A549 (cell line): Measurements from ENCODE around the gene NSD1. TPM values are rescaled to one million over a fixed set of nuclear protein-coding genes. Genes with fewer than 3 reads are reported as not detected.

ENCODE experiments used
- ATAC-seq, 2 experiments: fragments of 200-7000 bp in 1 of 2; fragments of >200 bp in 1 of 2; cut with Nextera tagmentation in 1 of 2; cut with Tn5 transposase in 1 of 2; 3 replicates each; pipeline versions ENCODE4 v1.8.0 to v1.9.1; 2018 to 2020; ENCODE audit warnings: mild to moderate bottlenecking in 1 of 2, moderate library complexity in 1 of 2
- CTCF ChIA-PET: fragments of 300-600 bp; sonication (Branson Sonifier 250); formaldehyde crosslinking; extraction: SDS; loops from one replicate; lab custom pipeline; 2021; ENCODE audit warnings: antibody characterized with exemption, inconsistent platforms; lab: Yijun Ruan, JAX
- POLR2A ChIA-PET: fragments of 350-600 bp; formaldehyde crosslinking; extraction: SDS; loops from one replicate; lab custom pipeline; 2021; ENCODE audit warnings: antibody characterized with exemption, inconsistent platforms; lab: Yijun Ruan, JAX
- DNase-seq, 2 experiments: peaks; one replicate each; pipeline versions ENCODE4 v3.0.0 to v3.0.0-alpha.2; 2011 to 2016; ENCODE audit warnings: low read depth in 1 of 2, low spot score in 1 of 2
- FAIRE-seq: peaks from 2 replicates; lab custom pipeline; 2011; peaks lifted over from hg19 to GRCh38; lab: Jason Lieb, UNC
- H3K27ac ChIP-seq, 2 experiments: fragments of >200 bp; sonication (Bioruptor Twin); formaldehyde crosslinking; 3 replicates each; pipeline ENCODE4 v1.5.1; 2016 to 2017
- H3K4me1 ChIP-seq: fragments of >200 bp; sonication (Bioruptor Twin); formaldehyde crosslinking; 3 replicates; pipeline ENCODE4 v1.6.1; 2016
- H3K4me2 ChIP-seq: fragments of >200 bp; sonication (Bioruptor Twin); formaldehyde crosslinking; 3 replicates; pipeline ENCODE4 v1.6.1; 2016
- H3K4me3 ChIP-seq: fragments of >200 bp; sonication (Bioruptor Twin); formaldehyde crosslinking; 3 replicates; pipeline ENCODE4 v1.5.1; 2016
- H3K9me3 ChIP-seq: fragments of >200 bp; sonication (Bioruptor Twin); formaldehyde crosslinking; 3 replicates; pipeline ENCODE4 v1.6.1; 2016
- BCL3 ChIP-seq: fragments of >200 bp; sonication (Bioruptor Twin); formaldehyde crosslinking; IDR thresholded peaks from 3 replicates; pipeline ENCODE4 v1.6.1; 2016
- BHLHE40 ChIP-seq: IDR thresholded peaks from 2 replicates; pipeline ENCODE4 v1.6.1; 2012; ENCODE audit warnings: low read depth, low read length, inconsistent platforms
- CBX8 ChIP-seq: fragments of 200-600 bp; sonication (generic); IDR thresholded peaks from 2 replicates; pipeline ENCODE4 v1.6.1; 2016
- CHD4 ChIP-seq: fragments of 200-600 bp; sonication (generic); IDR thresholded peaks from 2 replicates; pipeline ENCODE4 v1.6.1; 2016; ENCODE audit warnings: antibody characterized with exemption, mild to moderate bottlenecking, borderline replicate concordance
- CTCF ChIP-seq: fragments of >200 bp; sonication (Bioruptor Twin); formaldehyde crosslinking; IDR thresholded peaks from 3 replicates; pipeline ENCODE4 v1.5.1; 2016
- EHMT2 ChIP-seq: fragments of 200-600 bp; sonication (generic); IDR thresholded peaks from 2 replicates; pipeline ENCODE4 v1.6.1; 2016; ENCODE audit warnings: antibody characterized with exemption, low read depth, mild to moderate bottlenecking, moderate library complexity
- EP300 ChIP-seq, 2 experiments: fragments of >200 bp; sonication (Bioruptor Twin); formaldehyde crosslinking; IDR thresholded peaks; 2 replicates in 1 of 2; 3 replicates in 1 of 2; pipeline ENCODE4 v1.6.1; 2016 to 2017
- ESRRA ChIP-seq: fragments of 150-350 bp; IDR thresholded peaks from 2 replicates; pipeline ENCODE4 v1.6.1; 2014; ENCODE audit warnings: mild to moderate bottlenecking, low read length, borderline replicate concordance
- FOSB ChIP-seq: fragments of 250-450 bp; sonication (Bioruptor Pico); IDR thresholded peaks from 2 replicates; pipeline ENCODE4 v1.5.0; 2020; ENCODE audit warnings: mild to moderate bottlenecking, moderate library complexity
- FOSL2 ChIP-seq, 2 experiments: fragments of 450-650 bp in 1 of 2; fragments of >200 bp in 1 of 2; sonication (Bioruptor Twin) in 1 of 2; formaldehyde crosslinking; IDR thresholded peaks; 2 replicates each; pipeline versions ENCODE4 v1.5.0 to v1.6.1; 2016 to 2020; ENCODE audit warnings: mild to moderate bottlenecking in 1 of 2, moderate library complexity in 1 of 2
- JUN ChIP-seq, 2 experiments: fragments of >200 bp; sonication (Bioruptor Twin); formaldehyde crosslinking; IDR thresholded peaks; 2 replicates in 1 of 2; 3 replicates in 1 of 2; pipeline ENCODE4 v1.6.1; 2016 to 2017
- KDM5A ChIP-seq: fragments of 200-600 bp; sonication (generic); IDR thresholded peaks from 2 replicates; pipeline ENCODE4 v1.6.1; 2016; ENCODE audit warnings: antibody characterized with exemption, mild to moderate bottlenecking
- MAFK ChIP-seq: fragments of 450-650 bp; IDR thresholded peaks from 2 replicates; pipeline ENCODE4 v1.6.1; 2014; ENCODE audit not compliant: partially characterized antibody
- MYC ChIP-seq: IDR thresholded peaks from 2 replicates; pipeline ENCODE4 v1.6.1; 2012; ENCODE audit warnings: mild to moderate bottlenecking, inconsistent platforms, low read length, improper control_type of control experiment, borderline replicate concordance
- NFE2L2 ChIP-seq: fragments of 150-350 bp; conservative IDR thresholded peaks from 2 replicates; pipeline ENCODE4 v1.6.1; 2014; ENCODE audit warnings: low read length
- NPAS2 ChIP-seq: fragments of 250-450 bp; sonication (Bioruptor Pico); IDR thresholded peaks from 2 replicates; pipeline ENCODE4 v1.8.0; 2022; ENCODE audit warnings: mild to moderate bottlenecking, moderate library complexity, borderline replicate concordance
- PBX3 ChIP-seq: IDR thresholded peaks from 2 replicates; pipeline ENCODE4 v1.6.1; 2012
- PHF8 ChIP-seq: fragments of 200-600 bp; sonication (generic); IDR thresholded peaks from 2 replicates; pipeline ENCODE4 v1.6.1; 2016; ENCODE audit warnings: low read depth, mild to moderate bottlenecking, antibody characterized with exemption, moderate library complexity, borderline replicate concordance
- RARB ChIP-seq: fragments of 250-450 bp; sonication (Bioruptor Pico); IDR thresholded peaks from 2 replicates; pipeline ENCODE4 v1.8.0; 2021; ENCODE audit warnings: mild to moderate bottlenecking, moderate library complexity
- SMC3 ChIP-seq: fragments of >200 bp; sonication (Bioruptor Twin); formaldehyde crosslinking; IDR thresholded peaks from 3 replicates; pipeline ENCODE4 v1.6.1; 2018; ENCODE audit warnings: inconsistent platforms
- TP53 ChIP-seq: fragments of 250-450 bp; sonication (Bioruptor Pico); IDR thresholded peaks from 2 replicates; pipeline ENCODE4 v1.5.0; 2021; ENCODE audit warnings: mild to moderate bottlenecking, moderate library complexity
- ZC3H11A ChIP-seq: fragments of 450-650 bp; IDR thresholded peaks from 2 replicates; pipeline ENCODE4 v1.6.1; 2014; ENCODE audit warnings: antibody characterized with exemption, mild to moderate bottlenecking
- ZFP36 ChIP-seq: fragments of 450-650 bp; IDR thresholded peaks from 2 replicates; pipeline ENCODE4 v1.6.1; 2014; ENCODE audit warnings: borderline replicate concordance; ENCODE audit not compliant: partially characterized antibody
- WGBS: methylation state at CpG from one replicate; pipeline ENCODE4 v1.1.6; 2017; ENCODE audit errors: missing lambda C conversion rate; 5-methylcytosine and 5-hydroxymethylcytosine counted together
- polyA plus RNA-seq, 4 experiments: library from polyadenylated mRNA; depleted of rRNA in 3 of 4; stranded (reverse); fragments of >200 nt; fragmentation: RNase III in 1 of 4; extraction: RNeasy Plus Mini Kit Qiagen cat#74134 plus additional on column Dnase treatment in 1 of 4; gene quantifications; 2 replicates in 3 of 4; 3 replicates in 1 of 4; pipeline ENCODE4 v1.2.3, GENCODE V29; 2011 to 2017

Gene NSD1
- polyA plus RNA-seq, 2 of the 4 experiments (the other 2 are of a cell fraction) = 16.3 to 38.2 TPM

GRCh38 chr5:177204281-177204680, 70.7 kb downstream of the NSD1 start:
- ChIA-PET POLR2A (interaction anchor here (1.2 kb wide), 1 partner anchor 147 kb away, joined by 3 read pairs; the partner anchor contains the start of gene LMAN2), CTCF (interaction anchor here (1.1 kb wide), 1 partner anchor 114 kb away, joined by 3 read pairs; no protein-coding TSS in a partner anchor)
- H3K4me2 ChIP-seq = no peak overlapping the region
- 93% methylated on average over 9 of the region's 9 CpGs for WGBS
- TF ChIP-seq JUN (IDR thresholded peaks at IDR 0.05) (no peak), PHF8 (no peak), KDM5A (no peak), BHLHE40 (no peak), FOSL2 (IDR thresholded peaks at IDR 0.05) (no peak), FOSL2 (CRISPR knock-in tag; IDR thresholded peaks at IDR 0.05) (no peak), ZFP36 (no peak), ZC3H11A (no peak)
- H3K27ac ChIP-seq = no peak overlapping the region
- no peaks in the 10 kb centered on the region for H3K4me1 ChIP-seq
- H3K4me3 ChIP-seq = no peak overlapping the region
- no peaks in the 10 kb centered on the region for H3K9me3 ChIP-seq
- DNase-seq (no peak), FAIRE-seq (no peak), ATAC-seq (no peak)

DNA sequence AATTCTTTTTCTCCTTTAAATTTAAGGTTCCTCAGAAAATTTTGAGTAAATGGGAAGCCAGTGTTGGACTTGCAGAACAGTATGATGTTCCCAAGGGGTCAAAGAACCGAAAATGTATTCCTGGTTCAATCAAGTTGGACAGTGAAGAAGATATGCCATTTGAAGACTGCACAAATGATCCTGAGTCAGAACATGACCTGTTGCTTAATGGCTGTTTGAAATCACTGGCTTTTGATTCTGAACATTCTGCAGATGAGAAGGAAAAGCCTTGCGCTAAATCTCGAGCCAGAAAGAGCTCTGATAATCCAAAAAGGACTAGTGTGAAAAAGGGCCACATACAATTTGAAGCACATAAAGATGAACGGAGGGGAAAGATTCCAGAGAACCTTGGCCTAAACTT, 76.0 kb downstream of the NSD1 start:
- no peak overlapping the region for H3K4me3 ChIP-seq
- 88% methylated on average over 4 of the region's 4 CpGs for WGBS
- no peak overlapping the region for H3K4me2 ChIP-seq
- H3K27ac ChIP-seq = no peak overlapping the region
- ATAC-seq (no peak), FAIRE-seq (no peak), DNase-seq (no peak)
- TF ChIP-seq MAFK = no peak
- TF ChIP-seq CBX8 = no peak
- no peak for TF ChIP-seq EHMT2
- TF ChIP-seq CHD4 = no peak
- no peak for TF ChIP-seq EP300 (IDR thresholded peaks at IDR 0.05)
- no peak for TF ChIP-seq FOSB (CRISPR knock-in tag)
- TF ChIP-seq NFE2L2 = no peak
- no peak for TF ChIP-seq NPAS2 (CRISPR knock-in tag)
- TF ChIP-seq RARB = no peak
- no peak for TF ChIP-seq ESRRA
- no peak for TF ChIP-seq PBX3
- no peak for TF ChIP-seq SMC3
- TF ChIP-seq ZFP36 = no peak
- TF ChIP-seq MYC = no peak
- no peak for TF ChIP-seq BCL3
- CTCF ChIA-PET = interaction anchor here (1.0 to 1.1 kb wide), 2 partner anchors 13 to 60 kb away, joined by 3 read pairs; no protein-coding TSS in a partner anchor
- no peaks in the 10 kb centered on the region for H3K4me1 ChIP-seq
- POLR2A ChIA-PET = no interaction called here
- H3K9me3 ChIP-seq = no peaks in the 10 kb centered on the region

DNA sequence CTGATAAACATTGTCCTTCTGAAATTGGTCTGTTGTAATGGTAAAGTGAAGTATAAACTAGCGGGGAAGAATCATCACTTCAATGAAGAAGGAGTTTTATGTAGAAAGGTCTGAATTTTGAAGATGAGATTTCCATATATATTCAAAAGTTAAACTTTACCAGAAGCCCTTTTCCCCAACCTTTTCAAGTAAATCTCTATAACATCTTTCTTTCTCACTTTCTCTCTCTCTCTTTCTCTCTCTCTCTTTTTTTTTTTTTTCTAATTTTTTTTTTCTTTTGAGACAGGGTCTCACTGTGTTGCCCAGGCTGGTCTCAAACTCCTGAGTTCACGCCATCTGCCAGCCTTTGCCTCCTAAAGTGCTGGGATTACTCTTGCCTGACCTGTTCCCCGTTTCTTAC, 78.7 kb downstream of the NSD1 start:
- DNase-seq (no peak), FAIRE-seq (no peak), ATAC-seq (no peak)
- H3K27ac ChIP-seq = no peak overlapping the region
- WGBS = 78% methylated on average over 3 of the region's 3 CpGs
- H3K4me2 ChIP-seq = no peak overlapping the region
- ChIA-PET POLR2A (no interaction called here), CTCF (interaction anchor here (0.6 to 1.2 kb wide), 2 partner anchors 8 to 113 kb away, joined by 3 read pairs; no protein-coding TSS in a partner anchor)
- TF ChIP-seq TP53 (CRISPR knock-in tag) (no peak), CTCF (no peak)
- H3K9me3 ChIP-seq = no peaks in the 10 kb centered on the region
- H3K4me1 ChIP-seq = no peaks in the 10 kb centered on the region
- H3K4me3 ChIP-seq = no peak overlapping the region
